GM18519 (cell line): ENCODE measurements around the gene EVL.

ENCODE experiments used
- ATAC-seq: cut with Tn5 transposase; IDR thresholded peaks from one replicate; pipeline ENCODE4 v1.9.1; 2021; ENCODE audit warnings: mild to moderate bottlenecking, moderate library complexity; ENCODE audit not compliant: unreplicated experiment, low FRiP score

The EVL gene

GRCh38 chr14:100191584-100192249, 126.5 kb downstream of the EVL start:
- ATAC-seq = no peak

DNA sequence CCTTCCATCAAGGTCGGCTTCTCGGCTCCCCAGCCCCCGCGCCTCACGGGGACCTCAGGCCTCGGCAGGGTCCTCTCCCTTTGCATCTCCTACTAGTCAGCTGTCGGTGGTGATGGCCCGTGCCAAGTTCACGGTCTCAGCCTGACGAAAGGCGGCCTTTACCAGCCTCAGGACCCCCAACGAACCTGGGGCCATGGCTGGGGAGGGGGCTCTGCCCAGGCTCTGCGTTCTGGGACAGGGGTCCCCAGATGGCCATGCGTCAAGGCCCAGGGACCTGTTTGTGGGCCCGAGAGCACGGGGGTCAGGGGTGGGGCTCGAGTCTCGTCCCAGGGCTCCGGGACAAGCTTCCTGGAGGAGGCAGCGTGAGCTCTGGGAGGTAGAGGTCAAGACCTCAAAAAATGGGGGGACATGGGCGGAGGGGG, 127.0 kb downstream of the EVL start:
- ATAC-seq = no peak

GRCh38 chr14:100192672-100193416, 127.6 kb downstream of the EVL start:
- ATAC-seq = peak; percentile 97
